CD4-positive, CD25-positive, alpha-beta regulatory T cell (primary cell): ENCODE measurements around the gene ATP6AP1. TPM values are rescaled to one million over a fixed set of nuclear protein-coding genes. Genes with fewer than 3 reads are reported as not detected.

Experiments used
- ATAC-seq, 2 donors: fragments of 150-1000 bp; cut with Tn5 transposase; one replicate each; pipeline ENCODE4 v1.10.0; 2021; ENCODE audit warnings: low read depth in 2 of 2, moderate number of reproducible peaks in 2 of 2, moderate library complexity in 1 of 2
- DNase-seq, 3 donors: peaks; one replicate each; pipeline versions ENCODE4 v3.0.0 to v3.0.0-alpha.2; 2012 to 2022; ENCODE audit warnings: mixed read lengths in 1 of 3
- H3K27ac ChIP-seq: one replicate; pipeline ENCODE4 v1.7.0; 2013; ENCODE audit warnings: mild to moderate bottlenecking, low read length; ENCODE audit not compliant: insufficient read depth, poor library complexity, severe bottlenecking
- H3K27me3 ChIP-seq: one replicate; pipeline ENCODE4 v1.7.0; 2013; ENCODE audit warnings: low read length; ENCODE audit not compliant: control insufficient read depth, insufficient read depth
- H3K36me3 ChIP-seq: one replicate; pipeline ENCODE4 v1.7.0; 2013; ENCODE audit warnings: mild to moderate bottlenecking, low read length, moderate library complexity; ENCODE audit not compliant: control insufficient read depth, insufficient read depth
- H3K4me1 ChIP-seq: 2 replicates; pipeline ENCODE4 v1.7.0; 2013; ENCODE audit warnings: mild to moderate bottlenecking, low read length; ENCODE audit not compliant: insufficient read depth, control insufficient read depth, poor library complexity, severe bottlenecking
- H3K4me3 ChIP-seq: one replicate; pipeline ENCODE4 v1.7.0; 2013; ENCODE audit warnings: low read depth, mild to moderate bottlenecking, low read length, moderate library complexity
- H3K9me3 ChIP-seq, 2 experiments: 1 replicate in 1 of 2; 2 replicates in 1 of 2; pipeline ENCODE4 v1.7.0; 2013; ENCODE audit warnings: low read length in 2 of 2, mild to moderate bottlenecking in 1 of 2, moderate library complexity in 1 of 2; ENCODE audit not compliant: control insufficient read depth in 2 of 2
- H3K27ac Mint-ChIP-seq, 3 donors: one replicate each; pipeline ENCODE4 v1.8.0; 2020 to 2022; ENCODE audit warnings: mild to moderate bottlenecking in 3 of 3, mixed read lengths in 3 of 3, moderate library complexity in 2 of 3
- H3K27me3 Mint-ChIP-seq: one replicate; pipeline ENCODE4 v1.8.0; 2022; ENCODE audit warnings: mild to moderate bottlenecking, mixed read lengths
- H3K36me3 Mint-ChIP-seq: one replicate; pipeline ENCODE4 v1.8.0; 2020; ENCODE audit warnings: mixed read lengths
- H3K4me1 Mint-ChIP-seq, 4 donors: one replicate each; pipeline ENCODE4 v1.8.0; 2020 to 2022; ENCODE audit warnings: mixed read lengths in 4 of 4, mild to moderate bottlenecking in 1 of 4
- H3K4me3 Mint-ChIP-seq, 4 donors: one replicate each; pipeline ENCODE4 v1.8.0; 2020 to 2022; ENCODE audit warnings: mild to moderate bottlenecking in 4 of 4, mixed read lengths in 4 of 4, moderate library complexity in 3 of 4
- H3K9me3 Mint-ChIP-seq, 7 donors: one replicate each; pipeline ENCODE4 v1.8.0; 2020 to 2022; ENCODE audit warnings: mixed read lengths in 7 of 7, mild to moderate bottlenecking in 3 of 7, moderate library complexity in 2 of 7
- polyA plus RNA-seq, 4 donors: library from polyadenylated mRNA; unstranded; fragments of 300-500 nt; fragmentation: Illumina TruSeq; gene quantifications; one replicate each; pipeline ENCODE4 v1.2.3, GENCODE V29; 2021
- total RNA-seq: library from RNA; stranded (reverse); gene quantifications from one replicate; pipeline ENCODE4 v1.2.3, GENCODE V29; 2022

Gene ATP6AP1
- total and polyA plus RNA-seq, 5 donors from 2014 or later, result 44.9 to 125 (median 106) TPM

- Histone ChIP-seq H3K4me3 (peak overlapping the region; percentile 68), H3K27me3 (no peaks in the 10 kb centered on the region), H3K4me1 (peaks cover 15% of the 10 kb centered on the region), H3K27ac (peak overlapping the region; percentile 47), H3K9me3 (no peaks in the 10 kb centered on the region), H3K36me3 (peaks cover 5% of the 10 kb centered on the region)
- no peaks in the 10 kb centered on the region for H3K9me3 Mint-ChIP-seq
- peak overlapping the region; percentile 85 to 91 (median 86) for H3K4me3 Mint-ChIP-seq
- peak overlapping the region in 1 of 3 donors; percentile 84 for H3K27ac Mint-ChIP-seq
- DNase-seq (peak in 2 of 3 donors; percentile 16 to 41), ATAC-seq (peak in 1 of 2 donors; percentile 35)
- H3K36me3 Mint-ChIP-seq, result no peaks in the 10 kb centered on the region
- peaks cover 4% of the 10 kb centered on the region for H3K27me3 Mint-ChIP-seq
- peaks cover 3 to 25% (median 6%) of the 10 kb centered on the region in 4 donors for H3K4me1 Mint-ChIP-seq
Measured at GRCh38 chrX:154458954-154459778, 30.7 kb downstream of the ATP6AP1 start.

- DNase-seq (no peak), ATAC-seq (no peak)
- Mint-ChIP-seq H3K4me3 (peak overlapping the region in 3 of 4 donors; percentile 52 to 86 (median 64)), H3K36me3 (no peaks in the 10 kb centered on the region), H3K27ac (peak overlapping the region in 1 of 3 donors; percentile 70), H3K9me3 (no peaks in the 10 kb centered on the region), H3K4me1 (peaks cover 0 to 25% (median 5%) of the 10 kb centered on the region in 4 donors), H3K27me3 (peaks cover 4% of the 10 kb centered on the region)
- H3K9me3 ChIP-seq, result no peaks in the 10 kb centered on the region
- H3K27me3 ChIP-seq, result no peaks in the 10 kb centered on the region
- H3K4me1 ChIP-seq, result peaks cover 15% of the 10 kb centered on the region
- H3K27ac ChIP-seq, result no peak overlapping the region
- peaks cover 9% of the 10 kb centered on the region for H3K36me3 ChIP-seq
- H3K4me3 ChIP-seq, result no peak overlapping the region
Measured at GRCh38 chrX:154459832-154460231, 31.4 kb downstream of the ATP6AP1 start.

- H3K27ac Mint-ChIP-seq, result peak overlapping the region in 1 of 3 donors; percentile 70
- H3K36me3 ChIP-seq, result peaks cover 9% of the 10 kb centered on the region
- H3K9me3 Mint-ChIP-seq, result no peaks in the 10 kb centered on the region
- H3K27me3 ChIP-seq, result no peaks in the 10 kb centered on the region
- no peaks in the 10 kb centered on the region for H3K36me3 Mint-ChIP-seq
- H3K27ac ChIP-seq, result no peak overlapping the region
- ATAC-seq (no peak), DNase-seq (no peak)
- peaks cover 15% of the 10 kb centered on the region for H3K4me1 ChIP-seq
- H3K4me3 Mint-ChIP-seq, result peak overlapping the region in 3 of 4 donors; percentile 26 to 64 (median 52)
- H3K9me3 ChIP-seq, result no peaks in the 10 kb centered on the region
- peaks cover 0 to 25% (median 5%) of the 10 kb centered on the region in 4 donors for H3K4me1 Mint-ChIP-seq
- peaks cover 4% of the 10 kb centered on the region for H3K27me3 Mint-ChIP-seq
- no peak overlapping the region for H3K4me3 ChIP-seq
Measured at GRCh38 chrX:154460326-154460725, 31.8 kb downstream of the ATP6AP1 start.

- Histone ChIP-seq H3K9me3 (no peaks in the 10 kb centered on the region), H3K27ac (no peak overlapping the region), H3K4me3 (no peak overlapping the region), H3K4me1 (peaks cover 11% of the 10 kb centered on the region), H3K27me3 (no peaks in the 10 kb centered on the region), H3K36me3 (peaks cover 13% of the 10 kb centered on the region)
- no peak overlapping the region for H3K27ac Mint-ChIP-seq
- no peaks in the 10 kb centered on the region for H3K9me3 Mint-ChIP-seq
- peaks cover 0 to 23% (median 2%) of the 10 kb centered on the region in 4 donors for H3K4me1 Mint-ChIP-seq
- no peak overlapping the region for H3K4me3 Mint-ChIP-seq
- no peak for DNase-seq
- no peaks in the 10 kb centered on the region for H3K36me3 Mint-ChIP-seq
- no peak for ATAC-seq
- peaks cover 1% of the 10 kb centered on the region for H3K27me3 Mint-ChIP-seq
Measured at GRCh38 chrX:154462396-154462795, 33.9 kb downstream of the ATP6AP1 start.

- no peak for DNase-seq
- H3K27me3 Mint-ChIP-seq, result no peaks in the 10 kb centered on the region
- ATAC-seq, result no peak
- no peaks in the 10 kb centered on the region for H3K9me3 ChIP-seq
- peaks cover 0 to 21% (median 0%) of the 10 kb centered on the region in 4 donors for H3K4me1 Mint-ChIP-seq
- H3K4me3 Mint-ChIP-seq, result no peak overlapping the region
- H3K36me3 Mint-ChIP-seq, result no peaks in the 10 kb centered on the region
- no peak overlapping the region for H3K4me3 ChIP-seq
- no peaks in the 10 kb centered on the region for H3K9me3 Mint-ChIP-seq
- no peak overlapping the region for H3K27ac Mint-ChIP-seq
- H3K27ac ChIP-seq, result no peak overlapping the region
- no peaks in the 10 kb centered on the region for H3K27me3 ChIP-seq
- H3K36me3 ChIP-seq, result peaks cover 15% of the 10 kb centered on the region
- H3K4me1 ChIP-seq, result peaks cover 10% of the 10 kb centered on the region
Measured at GRCh38 chrX:154463611-154464220, 35.2 kb downstream of the ATP6AP1 start.

GRCh38 chrX:154464806-154465365 lies 36.4 kb downstream of the ATP6AP1 start:
- DNase-seq (no peak), ATAC-seq (no peak)
- peaks cover 0 to 14% (median 0%) of the 10 kb centered on the region in 4 donors for H3K4me1 Mint-ChIP-seq
- H3K9me3 ChIP-seq, result no peaks in the 10 kb centered on the region
- H3K27ac Mint-ChIP-seq, result no peak overlapping the region
- no peak overlapping the region for H3K4me3 ChIP-seq
- H3K27me3 Mint-ChIP-seq, result no peaks in the 10 kb centered on the region
- H3K9me3 Mint-ChIP-seq, result no peaks in the 10 kb centered on the region
- no peaks in the 10 kb centered on the region for H3K27me3 ChIP-seq
- H3K27ac ChIP-seq, result no peak overlapping the region
- peaks cover 19% of the 10 kb centered on the region for H3K36me3 ChIP-seq
- H3K36me3 Mint-ChIP-seq, result no peaks in the 10 kb centered on the region
- peaks cover 4% of the 10 kb centered on the region for H3K4me1 ChIP-seq
- H3K4me3 Mint-ChIP-seq, result no peak overlapping the region

- ATAC-seq (no peak), DNase-seq (no peak)
- peaks cover 19% of the 10 kb centered on the region for H3K36me3 ChIP-seq
- no peak overlapping the region for H3K4me3 ChIP-seq
- Mint-ChIP-seq H3K27ac (no peak overlapping the region), H3K4me1 (peaks cover 0 to 10% (median 0%) of the 10 kb centered on the region in 4 donors), H3K4me3 (no peak overlapping the region), H3K36me3 (no peaks in the 10 kb centered on the region), H3K27me3 (no peaks in the 10 kb centered on the region), H3K9me3 (no peaks in the 10 kb centered on the region)
- no peaks in the 10 kb centered on the region for H3K27me3 ChIP-seq
- no peaks in the 10 kb centered on the region for H3K9me3 ChIP-seq
- H3K27ac ChIP-seq, result no peak overlapping the region
- peaks cover 2% of the 10 kb centered on the region for H3K4me1 ChIP-seq
Measured at GRCh38 chrX:154465601-154466000, 37.1 kb downstream of the ATP6AP1 start.
